HG02588 (cell line): ENCODE data around the gene USH2A.

ENCODE experiments used
- ATAC-seq: cut with Tn5 transposase; IDR thresholded peaks from one replicate; pipeline ENCODE4 v1.9.1; 2021; ENCODE audit warnings: mild to moderate bottlenecking, moderate library complexity; ENCODE audit not compliant: unreplicated experiment

USH2A gene

GRCh38 chr1:216293683-216294082 lies 129.6 kb downstream of the USH2A start:
- ATAC-seq = no peak

GRCh38 chr1:216290074-216290473 lies 133.2 kb downstream of the USH2A start:
- ATAC-seq = no peak

GRCh38 chr1:216285052-216285451 lies 138.2 kb downstream of the USH2A start:
- no peak for ATAC-seq

GRCh38 chr1:216281757-216282156 lies 141.5 kb downstream of the USH2A start:
- ATAC-seq = no peak

GRCh38 chr1:216270086-216270773 lies 153.0 kb downstream of the USH2A start:
- ATAC-seq = no peak

GRCh38 chr1:216261631-216262030 lies 161.6 kb downstream of the USH2A start:
- ATAC-seq = no peak

- no peak for ATAC-seq
These were observed 164.4 kb downstream of the USH2A start for GRCh38 chr1:216258856-216259255.

GRCh38 chr1:216258386-216258785 lies 164.9 kb downstream of the USH2A start:
- no peak for ATAC-seq

GRCh38 chr1:216250861-216251260 lies 172.4 kb downstream of the USH2A start:
- no peak for ATAC-seq

- ATAC-seq = no peak
These were observed 174.6 kb downstream of the USH2A start for GRCh38 chr1:216248628-216249027.

GRCh38 chr1:216247937-216248336 lies 175.3 kb downstream of the USH2A start:
- no peak for ATAC-seq

- no peak for ATAC-seq
These were observed 176.6 kb downstream of the USH2A start for GRCh38 chr1:216246577-216247203.

- no peak for ATAC-seq
These were observed 184.4 kb downstream of the USH2A start for GRCh38 chr1:216238844-216239243.

- no peak for ATAC-seq
These were observed 185.2 kb downstream of the USH2A start for GRCh38 chr1:216237927-216238542.

GRCh38 chr1:216224233-216224632 lies 199.0 kb downstream of the USH2A start:
- no peak for ATAC-seq

GRCh38 chr1:216223486-216223885 lies 199.8 kb downstream of the USH2A start:
- ATAC-seq = no peak

GRCh38 chr1:216222288-216222687 lies 201.0 kb downstream of the USH2A start:
- no peak for ATAC-seq

GRCh38 chr1:216221260-216221700 lies 202.0 kb downstream of the USH2A start:
- peak; percentile 99 for ATAC-seq

GRCh38 chr1:216216305-216216704 lies 206.9 kb downstream of the USH2A start:
- ATAC-seq = no peak

- no peak for ATAC-seq
These were observed 208.1 kb downstream of the USH2A start for GRCh38 chr1:216215169-216215568.

GRCh38 chr1:216212826-216213225 lies 210.4 kb downstream of the USH2A start:
- ATAC-seq = no peak

- ATAC-seq = no peak
These were observed 213.2 kb downstream of the USH2A start for GRCh38 chr1:216210081-216210480.
